Epidermal melanocyte (primary cell): ENCODE data around the gene SV2C.
"Not testable (repeated sequence)": the region's sequence is repeated elsewhere in the genome, so short reads cannot be mapped to it uniquely, and the experiment has no call there.

Experiments used
- DNase-seq: peaks from one replicate; pipeline ENCODE4 v3.0.0; 2011; ENCODE audit warnings: low spot score; ENCODE audit not compliant: insufficient read length

Gene SV2C

GRCh38 chr5:76199336-76200318, 116.4 kb downstream of the SV2C start:
- DNase-seq, result no peak

GRCh38 chr5:76202182-76202581, 119.0 kb downstream of the SV2C start:
- no peak for DNase-seq

GRCh38 chr5:76204191-76204590, 121.0 kb downstream of the SV2C start:
- DNase-seq, result no peak

- DNase-seq, result no peak
Measured at GRCh38 chr5:76204713-76205112, 121.5 kb downstream of the SV2C start.

GRCh38 chr5:76207120-76207519, 123.9 kb downstream of the SV2C start:
- DNase-seq, result no peak

GRCh38 chr5:76209297-76209696, 126.1 kb downstream of the SV2C start:
- DNase-seq, result no peak

- DNase-seq, result no peak
Measured at GRCh38 chr5:76210946-76211345, 127.8 kb downstream of the SV2C start.

GRCh38 chr5:76213858-76214257, 130.7 kb downstream of the SV2C start:
- no peak for DNase-seq

GRCh38 chr5:76216748-76217147, 133.6 kb downstream of the SV2C start:
- no peak for DNase-seq

GRCh38 chr5:76219636-76220035, 136.5 kb downstream of the SV2C start:
- DNase-seq, result no peak

- no peak for DNase-seq
Measured at GRCh38 chr5:76221311-76221710, 138.1 kb downstream of the SV2C start.

- DNase-seq, result no peak
Measured at GRCh38 chr5:76222318-76222717, 139.1 kb downstream of the SV2C start.

- no peak for DNase-seq
Measured at GRCh38 chr5:76223696-76224095, 140.5 kb downstream of the SV2C start.

GRCh38 chr5:76224898-76225297, 141.7 kb downstream of the SV2C start:
- DNase-seq, result no peak

GRCh38 chr5:76225336-76225735, 142.2 kb downstream of the SV2C start:
- no peak for DNase-seq

- DNase-seq, result no peak
Measured at GRCh38 chr5:76229900-76230299, 146.7 kb downstream of the SV2C start.

GRCh38 chr5:76230711-76231285, 147.6 kb downstream of the SV2C start:
- no peak for DNase-seq

- no peak for DNase-seq
Measured at GRCh38 chr5:76234665-76235064, 151.5 kb downstream of the SV2C start.

- no peak for DNase-seq
Measured at GRCh38 chr5:76236684-76237083, 153.5 kb downstream of the SV2C start.

GRCh38 chr5:76240336-76240735, 157.2 kb downstream of the SV2C start:
- no peak for DNase-seq

- DNase-seq, result not testable (repeated sequence)
Measured at GRCh38 chr5:76242155-76242554, 159.0 kb downstream of the SV2C start.

- no peak for DNase-seq
Measured at GRCh38 chr5:76245590-76245989, 162.4 kb downstream of the SV2C start.

- DNase-seq, result no peak
Measured at GRCh38 chr5:76249621-76250020, 166.4 kb downstream of the SV2C start.
